Epithelial cell of proximal tubule (primary cell): ENCODE results near the gene DCTPP1. TPM values are rescaled to one million over a fixed set of nuclear protein-coding genes. Genes with fewer than 3 reads are reported as not detected.

ENCODE experiments used
- DNase-seq: peaks from one replicate; pipeline ENCODE4 v3.0.0-alpha.2; 2011; ENCODE audit warnings: low read depth
- H3K4me3 ChIP-seq: 2 replicates; pipeline ENCODE4 v1.5.1; 2011; ENCODE audit warnings: low read depth, mild to moderate bottlenecking, low read length
- CTCF ChIP-seq: conservative IDR thresholded peaks from 2 replicates; pipeline ENCODE4 v1.5.1; 2012; ENCODE audit warnings: low read depth, mild to moderate bottlenecking, low read length
- total RNA-seq: library from RNA; depleted of rRNA; stranded (reverse); fragments of >200 nt; gene quantifications from 2 replicates; pipeline ENCODE4 v1.2.3, GENCODE V29; 2015

Gene DCTPP1
- total RNA-seq, 1 donor from 2014 or later: 108 TPM

GRCh38 chr16:30409125-30410060, 20.4 kb downstream of the DCTPP1 start:
- DNase-seq: no peak

GRCh38 chr16:30407804-30408534, 21.9 kb downstream of the DCTPP1 start:
- TF ChIP-seq CTCF: no peak
- no peak for DNase-seq
- H3K4me3 ChIP-seq: peak overlapping the region; percentile 61

More at GRCh38 chr16:30409125-30410060, 20.4 kb downstream of the DCTPP1 start:
- TF ChIP-seq CTCF: peak; percentile 97
- H3K4me3 ChIP-seq: no peak overlapping the region

GRCh38 chr16:30407102-30407803, 22.6 kb downstream of the DCTPP1 start, which contains the start of gene ZNF771:
Gene ZNF771 (plus strand): TSS chr16:30407606. CDS start chr16:30408054, 448 bp downstream.
- no peak for DNase-seq
- TF ChIP-seq CTCF: no peak
- H3K4me3 ChIP-seq: peak within 1 kb of the TSS; percentile 61

- H3K4me3 ChIP-seq: peak overlapping the region; percentile 61
- TF ChIP-seq CTCF: no peak
- DNase-seq: no peak
These were observed 23.1 kb downstream of the DCTPP1 start for GRCh38 chr16:30406795-30407101.

- DNase-seq: no peak
- H3K4me3 ChIP-seq: no peak overlapping the region
- TF ChIP-seq CTCF: no peak
These were observed 27.9 kb downstream of the DCTPP1 start for GRCh38 chr16:30401768-30402425.

- peak overlapping the region; percentile 69 for H3K4me3 ChIP-seq
- TF ChIP-seq CTCF: no peak
- DNase-seq: no peak
These were observed 30.2 kb downstream of the DCTPP1 start for GRCh38 chr16:30399435-30400186.
